Measurements from ENCODE around the gene AURKA.

DNA sequence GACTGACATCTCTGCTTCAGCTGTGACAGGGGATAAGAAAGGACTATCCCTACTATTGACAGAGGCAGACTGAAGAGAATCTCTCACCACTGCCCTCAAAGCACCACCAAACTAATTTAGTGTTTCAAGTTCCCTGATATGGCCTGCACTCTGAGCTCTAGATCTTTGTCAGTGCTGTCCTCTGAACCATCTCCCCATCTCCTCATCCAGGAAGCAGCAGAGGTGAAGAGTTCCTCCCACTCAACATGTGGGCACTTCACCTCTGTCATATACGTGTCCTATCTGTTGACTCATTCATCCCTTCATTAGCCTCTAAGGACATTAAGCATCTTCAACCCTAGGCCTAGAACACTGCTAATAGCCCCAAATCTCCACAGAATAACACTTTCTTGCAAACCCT lies 19.2 kb downstream of the AURKA start:
- TF ChIP-seq, protein P1, sequence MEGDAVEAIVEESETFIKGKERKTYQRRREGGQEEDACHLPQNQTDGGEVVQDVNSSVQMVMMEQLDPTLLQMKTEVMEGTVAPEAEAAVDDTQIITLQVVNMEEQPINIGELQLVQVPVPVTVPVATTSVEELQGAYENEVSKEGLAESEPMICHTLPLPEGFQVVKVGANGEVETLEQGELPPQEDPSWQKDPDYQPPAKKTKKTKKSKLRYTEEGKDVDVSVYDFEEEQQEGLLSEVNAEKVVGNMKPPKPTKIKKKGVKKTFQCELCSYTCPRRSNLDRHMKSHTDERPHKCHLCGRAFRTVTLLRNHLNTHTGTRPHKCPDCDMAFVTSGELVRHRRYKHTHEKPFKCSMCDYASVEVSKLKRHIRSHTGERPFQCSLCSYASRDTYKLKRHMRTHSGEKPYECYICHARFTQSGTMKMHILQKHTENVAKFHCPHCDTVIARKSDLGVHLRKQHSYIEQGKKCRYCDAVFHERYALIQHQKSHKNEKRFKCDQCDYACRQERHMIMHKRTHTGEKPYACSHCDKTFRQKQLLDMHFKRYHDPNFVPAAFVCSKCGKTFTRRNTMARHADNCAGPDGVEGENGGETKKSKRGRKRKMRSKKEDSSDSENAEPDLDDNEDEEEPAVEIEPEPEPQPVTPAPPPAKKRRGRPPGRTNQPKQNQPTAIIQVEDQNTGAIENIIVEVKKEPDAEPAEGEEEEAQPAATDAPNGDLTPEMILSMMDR (IDR thresholded peaks at IDR 0.05; ENCODE audit: control extremely low read depth in 1 of 3, insufficient read depth in 1 of 3, low read depth in 1 of 3, low read length in 3 of 3), result no peak
- TF ChIP-seq, protein P2, sequence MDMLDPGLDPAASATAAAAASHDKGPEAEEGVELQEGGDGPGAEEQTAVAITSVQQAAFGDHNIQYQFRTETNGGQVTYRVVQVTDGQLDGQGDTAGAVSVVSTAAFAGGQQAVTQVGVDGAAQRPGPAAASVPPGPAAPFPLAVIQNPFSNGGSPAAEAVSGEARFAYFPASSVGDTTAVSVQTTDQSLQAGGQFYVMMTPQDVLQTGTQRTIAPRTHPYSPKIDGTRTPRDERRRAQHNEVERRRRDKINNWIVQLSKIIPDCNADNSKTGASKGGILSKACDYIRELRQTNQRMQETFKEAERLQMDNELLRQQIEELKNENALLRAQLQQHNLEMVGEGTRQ (IDR thresholded peaks at IDR 0.05; ENCODE audit: low read length), result no peak
- no peak for TF ChIP-seq HDAC2 (IDR thresholded peaks at IDR 0.05; ENCODE audit: borderline replicate concordance in 1 of 2, low read depth in 2 of 2, low read length in 2 of 2)

Measured in H1 (cell line).